ENCODE measurements around the gene WFIKKN1. TPM values are rescaled to one million over a fixed set of nuclear protein-coding genes. Genes with fewer than 3 reads are reported as not detected.

The WFIKKN1 gene
- total and polyA plus RNA-seq, 2 of the 13 experiments (the other 11 are each of a cell fraction or from before 2014, with no cell fraction given) = 1.7 to 4.9 TPM

- no peak for TF ChIP-seq FOXO4 (CRISPR knock-in tag; conservative IDR thresholded peaks at IDR 0.05)
- no peak for TF ChIP-seq KLF13 (CRISPR knock-in tag; IDR thresholded peaks at IDR 0.05)
- no peak; the same call in 1 of the 2 replicates for TF ChIP-seq ZNF225 (CRISPR knock-in tag; IDR thresholded peaks at IDR 0.05)
- TF ChIP-seq ZSCAN25 (CRISPR knock-in tag; IDR thresholded peaks at IDR 0.05) = no peak
- TF ChIP-seq TBX2 (CRISPR knock-in tag; IDR thresholded peaks at IDR 0.05; ENCODE audit: borderline replicate concordance) = peak; percentile 79
- no peak for TF ChIP-seq IKZF4 (CRISPR knock-in tag; IDR thresholded peaks at IDR 0.05; ENCODE audit: borderline replicate concordance, low read depth, not compliant biosample characterization)
- TF ChIP-seq THAP11 (CRISPR knock-in tag; IDR thresholded peaks at IDR 0.05) = peak; percentile 71
- TF ChIP-seq ZNF782 (CRISPR knock-in tag; IDR thresholded peaks at IDR 0.05; ENCODE audit: borderline replicate concordance) = no peak
- peak in 1 of 2 experiments; percentile 47; a peak in 1 of 4 replicates for TF ChIP-seq KLF16 (CRISPR knock-in tag; IDR thresholded peaks at IDR 0.05)
- peak; percentile 44; the same call in 1 of the 2 replicates for TF ChIP-seq POLR2G (IDR thresholded peaks at IDR 0.05; ENCODE audit: low read depth, low read length)
- no peak for TF ChIP-seq ZFP62 (CRISPR knock-in tag; IDR thresholded peaks at IDR 0.05)
- TF ChIP-seq ZNF501 (CRISPR knock-in tag; IDR thresholded peaks at IDR 0.05) = no peak
- no peak for TF ChIP-seq CAMTA2 (CRISPR knock-in tag; IDR thresholded peaks at IDR 0.05; ENCODE audit: borderline replicate concordance)
- no peak for TF ChIP-seq GATA4 (IDR thresholded peaks at IDR 0.05; ENCODE audit: borderline replicate concordance, low read depth)
- no peak for TF ChIP-seq FLYWCH1 (CRISPR knock-in tag; IDR thresholded peaks at IDR 0.05)
- TF ChIP-seq ZNF674 (CRISPR knock-in tag; IDR thresholded peaks at IDR 0.05; ENCODE audit: low read depth) = no peak
- TF ChIP-seq ZNF354B (CRISPR knock-in tag; IDR thresholded peaks at IDR 0.05) = no peak
- no peak for TF ChIP-seq ZBTB46 (CRISPR knock-in tag; IDR thresholded peaks at IDR 0.05; ENCODE audit: borderline replicate concordance)
- no peak for TF ChIP-seq NR2F2 (IDR thresholded peaks at IDR 0.05; ENCODE audit: borderline replicate concordance, low read depth)
- TF ChIP-seq BRF2 (CRISPR knock-in tag; IDR thresholded peaks at IDR 0.05) = no peak
- TF ChIP-seq GFI1 (CRISPR knock-in tag; IDR thresholded peaks at IDR 0.05; ENCODE audit: borderline replicate concordance) = no peak
- no peak for TF ChIP-seq STAT6 (CRISPR knock-in tag; IDR thresholded peaks at IDR 0.05; ENCODE audit: borderline replicate concordance)
- no peak; the same call in 1 of the 2 replicates for TF ChIP-seq KDM4B (CRISPR knock-in tag; IDR thresholded peaks at IDR 0.05)
Measured at GRCh38 chr16:645852-646678, 15.3 kb downstream of the WFIKKN1 start (continued).
